DMS153 treated with DMSO at 0.1 percent for 48 hours (cell line): ENCODE data around the gene C1orf53.
"Not testable (repeated sequence)": the region's sequence is repeated elsewhere in the genome, so short reads cannot be mapped to it uniquely, and the experiment has no call there.

Experiments used
- DNase-seq: peaks from one replicate; lab custom pipeline; 2025; ENCODE audit not compliant: unreplicated experiment; lab: John Stamatoyannopoulos, UW

C1orf53 gene

GRCh38 chr1:197902454-197903195 is at the start of gene C1orf53:
Gene C1orf53, plus strand, starts transcription at chr1:197902630. Its CDS starts 20 bp downstream, at chr1:197902650.
- peak; percentile 80 for DNase-seq

DNA sequence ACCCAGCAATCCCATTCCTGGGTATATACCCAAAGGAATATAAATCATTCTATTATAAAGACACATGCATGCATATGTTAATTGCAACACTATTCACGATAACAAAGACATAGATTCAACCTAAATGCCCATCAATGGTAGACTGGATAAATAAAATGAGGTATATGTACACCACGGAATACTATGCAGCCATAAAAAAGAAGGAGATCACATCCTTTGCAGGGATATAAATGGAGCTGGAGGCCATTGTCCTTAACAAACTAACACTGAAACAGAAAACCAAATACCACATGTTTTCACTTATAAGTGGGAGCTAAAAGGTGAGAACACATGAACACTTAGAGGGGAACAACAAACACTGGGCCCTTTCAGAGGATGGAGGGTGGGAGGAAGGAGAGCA is 46.7 kb upstream of the C1orf53 start:
- not testable (repeated sequence) for DNase-seq

GRCh38 chr1:197857477-197857876 is 45.0 kb upstream of the C1orf53 start:
- DNase-seq: no peak

DNA sequence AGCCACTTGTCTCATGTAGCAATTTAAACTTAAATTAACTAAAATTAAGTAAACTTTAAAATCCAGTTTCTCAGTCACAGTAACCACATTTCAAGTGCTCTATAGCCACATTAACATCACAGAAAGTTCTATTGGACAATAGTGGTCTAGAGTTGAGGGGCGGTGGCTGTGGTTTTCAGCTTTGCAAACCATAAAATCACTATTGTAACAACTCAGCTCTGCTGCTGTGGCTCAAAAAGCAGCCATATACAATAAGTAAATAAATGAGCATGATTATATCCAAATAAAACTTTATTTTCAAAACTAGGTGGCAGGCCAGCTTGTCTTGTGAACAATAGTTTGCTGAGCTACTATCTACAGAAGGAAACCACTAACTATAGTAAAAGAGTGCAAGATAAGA is 43.4 kb upstream of the C1orf53 start:
- no peak for DNase-seq

DNA sequence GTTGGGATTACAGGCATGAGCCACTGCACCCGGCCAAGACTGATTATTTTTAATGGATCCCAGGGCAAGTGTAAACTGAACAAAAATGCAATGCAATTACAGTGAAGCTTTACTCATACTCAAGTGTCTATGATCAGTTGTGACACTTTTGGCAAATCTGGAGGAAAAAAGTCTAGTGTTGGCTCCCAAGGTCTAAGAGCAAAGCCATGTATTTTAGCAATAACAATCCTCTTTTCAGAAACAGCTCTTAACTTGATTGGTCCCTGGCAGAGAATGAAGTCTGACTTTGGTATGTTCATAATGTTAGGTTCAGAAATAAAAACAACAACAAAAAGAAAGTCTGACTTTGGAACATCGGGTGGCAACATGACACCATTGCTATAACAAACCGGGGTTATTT is 40.2 kb upstream of the C1orf53 start:
- DNase-seq: no peak

GRCh38 chr1:197862671-197863070 is 39.8 kb upstream of the C1orf53 start:
- DNase-seq: no peak

GRCh38 chr1:197865809-197866208 is 36.6 kb upstream of the C1orf53 start:
- DNase-seq: no peak

DNA sequence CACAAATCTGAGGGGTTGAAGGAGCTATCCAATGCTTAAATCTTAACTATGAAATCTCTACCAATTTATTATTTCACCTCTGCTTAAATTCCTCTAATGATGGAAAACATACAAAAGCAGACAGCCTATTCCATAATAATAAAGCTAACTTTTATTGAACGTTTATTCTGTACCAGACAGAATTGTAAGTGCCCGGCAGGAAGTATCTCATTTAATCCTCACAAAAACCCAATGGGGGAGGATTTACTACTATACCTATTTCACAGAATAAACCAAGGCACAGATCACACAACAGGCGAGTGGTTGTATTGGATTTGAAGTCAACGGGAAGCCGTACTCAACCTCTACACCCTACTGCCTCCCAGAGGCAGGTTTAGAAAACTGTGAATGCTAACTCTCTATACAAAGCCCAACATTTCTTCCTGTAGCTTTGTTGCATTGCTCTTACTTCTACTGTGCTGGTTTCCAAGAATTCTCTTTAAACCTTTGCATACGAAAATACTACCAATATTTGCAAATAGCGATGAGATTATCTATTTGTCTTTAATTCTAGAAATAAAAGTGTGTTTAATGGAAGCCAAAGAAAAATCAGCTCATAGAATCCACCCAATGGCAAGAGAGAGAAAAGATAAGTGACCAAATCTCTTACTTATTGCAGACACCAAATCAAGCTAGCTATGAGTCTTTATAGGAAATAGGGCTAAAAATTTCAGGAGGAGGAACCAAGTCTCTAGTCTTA is 33.5 kb upstream of the C1orf53 start:
- peak; percentile 3 for DNase-seq

DNA sequence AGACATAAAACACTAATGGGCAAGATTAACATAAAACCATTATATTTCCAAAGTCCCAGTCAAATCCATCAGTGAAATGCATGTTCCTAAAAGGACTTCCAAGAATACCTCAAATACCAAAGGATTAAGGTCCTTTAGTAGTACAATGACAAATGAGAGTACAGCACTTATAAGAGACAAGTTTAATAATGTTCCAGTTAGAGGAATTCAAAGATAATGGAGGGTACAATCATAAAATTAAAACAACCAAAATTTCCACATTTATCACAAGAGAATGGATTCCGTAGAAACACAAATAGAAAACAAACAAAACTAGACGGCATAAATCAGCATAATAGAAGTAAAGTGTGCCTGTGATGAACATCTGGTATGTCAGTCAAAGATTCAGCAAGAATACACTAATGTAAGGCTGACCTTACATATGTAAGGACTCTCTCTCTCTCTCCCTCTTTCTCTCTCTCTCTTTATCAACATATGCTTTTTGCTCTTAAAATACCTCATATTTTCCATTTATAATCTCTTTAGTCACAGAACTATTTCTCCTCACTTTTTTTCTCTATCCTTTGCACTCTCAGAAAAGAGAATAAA is 32.8 kb upstream of the C1orf53 start:
- DNase-seq: no peak

DNA sequence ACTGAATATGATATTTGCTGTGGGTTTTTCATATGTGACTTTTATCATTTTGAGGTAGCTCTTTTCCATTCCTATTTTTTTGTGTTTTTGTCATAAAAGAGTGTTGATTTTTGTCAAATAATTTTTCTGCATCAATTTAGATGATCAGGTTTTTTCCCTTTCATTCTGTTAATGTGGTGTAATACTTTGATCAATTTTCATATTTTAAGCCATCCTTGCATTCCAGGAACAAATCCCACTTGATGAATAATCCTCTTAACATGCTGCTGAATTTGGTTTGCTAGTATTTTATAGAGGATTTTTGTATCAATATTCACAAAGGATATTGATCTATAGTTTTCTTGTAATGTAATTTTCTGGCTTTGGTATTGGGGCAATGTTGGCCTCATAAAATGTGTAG is 25.5 kb upstream of the C1orf53 start:
- DNase-seq: no peak

GRCh38 chr1:197880385-197880784 is 22.0 kb upstream of the C1orf53 start:
- not testable (repeated sequence) for DNase-seq

DNA sequence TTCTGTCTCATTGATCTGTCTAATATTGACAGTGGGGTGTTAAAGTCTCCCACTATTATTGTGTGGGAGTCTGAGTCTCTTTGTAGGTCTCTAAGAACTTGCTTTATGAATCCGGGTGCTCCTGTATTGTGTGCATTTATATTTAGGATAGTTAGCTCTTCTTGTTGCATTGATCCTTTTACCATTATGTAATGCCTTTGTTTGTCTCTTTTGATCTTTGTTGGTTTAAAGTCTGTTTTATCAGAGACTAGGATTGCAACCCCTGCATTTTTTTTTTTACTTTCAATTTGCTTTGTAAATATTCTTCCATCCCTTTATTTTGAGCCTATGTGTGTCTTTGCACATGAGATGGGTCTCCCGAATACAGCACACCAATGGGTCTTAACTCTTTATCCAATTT is 20.2 kb upstream of the C1orf53 start:
- not testable (repeated sequence) for DNase-seq

DNA sequence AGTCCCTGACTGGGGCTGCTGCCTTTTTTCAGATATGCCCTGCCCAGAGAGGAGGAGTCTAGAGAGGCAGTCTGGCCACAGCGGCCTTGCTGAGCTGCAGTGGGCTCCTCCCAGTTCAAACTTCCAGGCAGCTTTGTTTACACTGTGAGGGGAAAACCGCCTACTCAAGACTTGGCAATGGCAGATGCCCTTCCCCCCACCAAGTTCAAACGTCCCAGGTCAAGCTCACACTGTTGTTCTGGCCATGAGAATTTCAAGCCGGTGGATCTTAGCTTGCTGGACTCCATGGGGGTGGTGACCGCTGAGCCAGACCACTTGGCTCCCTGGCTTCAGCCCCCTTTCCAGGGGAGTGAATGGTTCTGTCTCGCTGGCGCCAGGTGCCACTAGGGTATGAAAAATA is 18.3 kb upstream of the C1orf53 start:
- DNase-seq: no peak

DNA sequence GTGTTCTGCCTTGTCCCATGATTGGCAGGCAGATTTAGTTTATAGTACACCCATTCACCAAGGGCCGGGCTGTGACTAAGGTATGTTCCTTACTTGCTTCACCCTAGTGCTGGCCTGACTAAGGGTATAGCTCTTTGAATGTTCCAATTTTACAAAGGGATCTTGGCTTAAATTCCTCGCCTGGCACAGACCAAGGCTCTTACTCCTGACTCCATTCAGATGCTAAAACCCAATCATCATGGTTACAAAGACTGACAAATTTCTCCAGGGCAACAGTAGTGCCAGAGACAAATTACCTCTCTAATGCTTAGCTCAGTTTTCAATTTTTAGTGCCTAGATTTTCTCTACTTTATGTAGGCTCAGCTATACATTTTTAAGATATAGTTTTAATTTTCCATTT is 11.5 kb upstream of the C1orf53 start:
- DNase-seq: no peak

DNA sequence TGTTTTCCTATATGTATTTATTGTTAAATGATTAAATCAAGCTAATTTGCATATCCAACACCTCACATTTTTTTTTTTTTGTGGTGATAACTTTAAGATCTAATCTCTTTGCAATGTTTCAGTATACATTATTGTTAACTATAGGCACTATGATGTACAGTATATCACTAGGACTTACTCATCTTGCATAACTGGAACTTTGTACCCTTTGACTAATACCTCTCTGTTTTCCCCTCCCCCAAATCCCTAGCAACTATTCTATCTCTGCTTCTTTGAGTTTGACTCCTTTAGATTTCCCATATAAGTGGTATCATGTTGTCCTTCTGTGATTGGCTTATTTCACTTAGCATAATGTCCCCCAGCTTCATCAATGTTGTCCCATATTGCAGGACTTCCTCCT is 9.7 kb upstream of the C1orf53 start:
- no peak for DNase-seq

- no peak for DNase-seq
These were observed 6.1 kb upstream of the C1orf53 start for GRCh38 chr1:197896301-197896700.

GRCh38 chr1:197899037-197899436 is 3.4 kb upstream of the C1orf53 start:
- no peak for DNase-seq

- no peak for DNase-seq
These were observed 338 bp upstream of the C1orf53 start for GRCh38 chr1:197902131-197902453.

- no peak for DNase-seq
These were observed 725 bp downstream of the C1orf53 start for GRCh38 chr1:197903196-197903514.

DNA sequence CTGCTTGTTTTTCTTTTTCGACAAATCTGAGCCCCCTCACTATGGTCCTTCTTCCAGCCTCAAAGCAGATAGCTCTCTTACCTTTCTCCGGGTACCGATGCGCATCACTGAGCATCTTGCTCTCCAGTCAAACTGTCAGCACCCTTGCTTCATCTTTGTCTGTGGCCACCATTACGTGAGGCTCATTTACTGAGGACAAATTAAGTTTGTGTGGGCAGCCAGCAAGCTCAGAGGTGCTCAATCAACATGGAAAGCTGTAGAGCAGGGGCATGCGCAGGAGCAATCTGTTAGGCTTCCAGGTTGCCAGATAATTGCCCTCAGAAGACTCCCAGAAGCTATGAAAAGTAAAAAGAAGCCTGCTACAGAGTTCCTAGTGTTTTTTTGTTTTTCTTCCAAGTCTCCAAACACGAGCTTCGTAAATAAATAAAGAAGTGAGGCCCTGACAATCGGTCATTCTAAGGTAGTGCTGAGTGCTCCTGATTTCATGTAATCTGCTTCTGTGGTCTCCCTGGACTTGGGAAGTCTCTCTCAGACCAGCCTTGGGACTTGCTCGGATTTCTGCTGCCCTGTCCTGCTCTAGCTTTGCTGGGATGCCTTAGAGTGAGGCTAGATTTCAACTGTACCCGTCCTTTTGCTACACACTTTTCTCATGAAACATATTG is 1.8 kb downstream of the C1orf53 start:
- no peak for DNase-seq

GRCh38 chr1:197905699-197906351 is 3.4 kb downstream of the C1orf53 start:
- DNase-seq: no peak
